KOPT-K1 (cell line): ENCODE measurements around the gene MESD.

Experiments
- H3K27ac ChIP-seq: fragments of 200-600 bp; sonication (generic); 2 replicates; pipeline ENCODE4 v1.5.1; 2016; ENCODE audit warnings: antibody characterized with exemption, mild to moderate bottlenecking, low read depth, low read length; ENCODE audit not compliant: poor library complexity, severe bottlenecking
- H3K36me3 ChIP-seq: fragments of 200-600 bp; sonication (generic); 2 replicates; pipeline ENCODE4 v1.5.1; 2017; ENCODE audit warnings: antibody characterized with exemption, mild to moderate bottlenecking, low read length, moderate library complexity; ENCODE audit not compliant: insufficient read depth
- H3K9me3 ChIP-seq: fragments of 200-600 bp; sonication (generic); 2 replicates; pipeline ENCODE4 v1.5.1; 2017; ENCODE audit warnings: antibody characterized with exemption, low read length, mild to moderate bottlenecking; ENCODE audit not compliant: insufficient read depth, poor library complexity, severe bottlenecking

MESD gene

GRCh38 chr15:80911821-80912220 lies 77.8 kb downstream of the MESD start:
- Histone ChIP-seq H3K9me3 (no peaks in the 10 kb centered on the region), H3K36me3 (no peaks in the 10 kb centered on the region), H3K27ac (no peak overlapping the region)

GRCh38 chr15:80906159-80906766 lies 83.4 kb downstream of the MESD start:
- H3K36me3 ChIP-seq, result no peaks in the 10 kb centered on the region
- H3K9me3 ChIP-seq, result no peaks in the 10 kb centered on the region
- H3K27ac ChIP-seq, result no peak overlapping the region

- Histone ChIP-seq H3K27ac (no peak overlapping the region), H3K36me3 (no peaks in the 10 kb centered on the region), H3K9me3 (no peaks in the 10 kb centered on the region)
Measured at GRCh38 chr15:80904998-80905397, 84.6 kb downstream of the MESD start.

DNA sequence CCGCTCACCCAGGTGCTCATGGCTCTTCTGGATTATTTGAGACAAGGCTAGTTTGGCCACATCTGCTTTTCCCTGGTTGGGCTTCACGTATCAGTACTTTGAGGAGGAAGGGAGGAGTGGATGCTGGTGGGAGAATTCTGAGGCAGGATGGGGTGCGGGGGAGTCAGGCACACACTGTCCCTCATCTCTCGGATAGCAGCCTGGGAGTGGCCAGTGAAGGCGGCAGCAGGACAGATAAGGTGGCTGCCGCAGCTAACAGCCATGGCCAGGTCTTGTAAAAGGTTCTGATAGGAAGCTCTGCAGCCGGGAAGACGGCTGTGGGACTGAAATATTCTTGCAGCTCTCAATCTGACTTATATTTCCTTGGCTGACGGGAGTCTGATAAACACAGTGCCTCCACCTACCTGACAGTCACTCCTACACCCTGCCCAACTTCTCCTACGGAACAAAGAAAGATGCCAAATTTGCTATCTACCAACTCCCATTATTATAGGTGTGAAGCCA lies 87.3 kb downstream of the MESD start:
- Histone ChIP-seq H3K9me3 (no peaks in the 10 kb centered on the region), H3K36me3 (no peaks in the 10 kb centered on the region), H3K27ac (no peak overlapping the region)

DNA sequence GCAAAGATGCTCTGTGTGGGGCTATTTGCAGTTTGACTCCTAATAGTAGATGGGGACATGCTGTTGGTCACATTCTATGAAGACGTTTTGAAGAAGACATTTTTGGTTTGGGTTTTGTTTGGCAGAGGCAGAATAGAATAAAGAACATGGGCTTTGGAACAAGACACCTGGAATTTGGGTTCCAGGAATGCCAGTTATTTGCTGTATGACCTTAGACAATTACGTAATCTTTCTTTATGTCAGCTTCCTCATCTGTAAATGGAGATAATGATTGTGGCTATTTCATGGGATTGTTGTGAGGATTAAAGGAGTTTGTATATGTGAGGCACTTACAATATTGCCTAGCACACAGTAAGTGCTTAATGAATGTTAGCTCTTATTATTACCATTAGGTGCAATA lies 91.6 kb downstream of the MESD start:
- Histone ChIP-seq H3K27ac (no peak overlapping the region), H3K9me3 (peaks cover 4% of the 10 kb centered on the region), H3K36me3 (no peaks in the 10 kb centered on the region)
